ENCODE data around the gene DKK2. TPM values are rescaled to one million over a fixed set of nuclear protein-coding genes. Genes with fewer than 3 reads are reported as not detected.
"Not testable (repeated sequence)": the region's sequence is repeated elsewhere in the genome, so short reads cannot be mapped to it uniquely, and the experiment has no call there.

Gene DKK2
- total and polyA plus RNA-seq, 5 donors: 0.91 to 4.0 (median 2.7) TPM

GRCh38 chr4:106978046-106978774, 57.9 kb downstream of the DKK2 start:
- H3K9me3 ChIP-seq (ENCODE audit: control insufficient read depth, low read length): no peaks in the 10 kb centered on the region
- intact Hi-C loops (cut with DNase I): no loop called here
- ATAC-seq (no peak), DNase-seq (no peak)
- H3K27me3 ChIP-seq (ENCODE audit: control insufficient read depth, insufficient read depth): no peaks in the 10 kb centered on the region
- no peak overlapping the region for H3K4me3 ChIP-seq (ENCODE audit: low read length)
- 71% methylated on average over 14 of the region's 14 CpGs for WGBS
- no peaks in the 10 kb centered on the region for H3K4me1 ChIP-seq (ENCODE audit: control insufficient read depth, insufficient read depth, low read length)
- no peak overlapping the region for H3K27ac ChIP-seq (ENCODE audit: low read length)

GRCh38 chr4:106971636-106972035, 64.5 kb downstream of the DKK2 start:
- no peak overlapping the region for H3K27ac ChIP-seq (ENCODE audit: low read length)
- 89% methylated on average over 1 of the region's 1 CpG for WGBS

DNA sequence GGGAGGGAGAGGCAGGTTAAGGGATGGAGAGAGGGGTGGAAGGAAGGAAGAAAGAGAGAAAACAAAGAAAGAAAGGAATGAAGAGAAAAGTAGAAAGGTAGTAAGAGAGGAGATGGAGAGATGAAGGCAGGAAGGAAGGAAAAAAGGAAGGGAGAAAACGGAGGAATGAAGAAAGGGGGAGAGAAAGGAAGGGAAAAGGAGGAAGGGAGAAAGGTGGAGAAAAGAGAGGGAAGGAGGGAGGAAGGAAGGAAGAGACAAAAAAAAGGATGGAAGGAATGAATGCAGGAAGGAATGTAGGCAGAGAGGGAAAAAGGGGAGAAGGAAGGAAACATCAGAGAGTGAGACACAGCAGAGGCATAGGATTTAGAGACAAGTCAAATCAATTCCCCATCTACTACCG, 68.2 kb downstream of the DKK2 start:
- Histone ChIP-seq H3K4me3 (ENCODE audit: low read length) (no peak overlapping the region), H3K9me3 (ENCODE audit: control insufficient read depth, low read length) (no peaks in the 10 kb centered on the region), H3K27ac (ENCODE audit: low read length) (no peak overlapping the region), H3K27me3 (ENCODE audit: control insufficient read depth, insufficient read depth) (no peaks in the 10 kb centered on the region), H3K4me1 (ENCODE audit: control insufficient read depth, insufficient read depth, low read length) (no peaks in the 10 kb centered on the region)
- intact Hi-C loops (cut with DNase I): no loop called here
- WGBS: 70% methylated on average over 2 of the region's 2 CpGs
- no peak for ATAC-seq
- DNase-seq: no peak

More at GRCh38 chr4:106971636-106972035, 64.5 kb downstream of the DKK2 start:
- intact Hi-C loops (cut with DNase I): no loop called here
- ATAC-seq (no peak), DNase-seq (no peak)
- no peaks in the 10 kb centered on the region for H3K9me3 ChIP-seq (ENCODE audit: control insufficient read depth, low read length)
- no peak overlapping the region for H3K4me3 ChIP-seq (ENCODE audit: low read length)
- H3K27me3 ChIP-seq (ENCODE audit: control insufficient read depth, insufficient read depth): no peaks in the 10 kb centered on the region
- no peaks in the 10 kb centered on the region for H3K4me1 ChIP-seq (ENCODE audit: control insufficient read depth, insufficient read depth, low read length)

DNA sequence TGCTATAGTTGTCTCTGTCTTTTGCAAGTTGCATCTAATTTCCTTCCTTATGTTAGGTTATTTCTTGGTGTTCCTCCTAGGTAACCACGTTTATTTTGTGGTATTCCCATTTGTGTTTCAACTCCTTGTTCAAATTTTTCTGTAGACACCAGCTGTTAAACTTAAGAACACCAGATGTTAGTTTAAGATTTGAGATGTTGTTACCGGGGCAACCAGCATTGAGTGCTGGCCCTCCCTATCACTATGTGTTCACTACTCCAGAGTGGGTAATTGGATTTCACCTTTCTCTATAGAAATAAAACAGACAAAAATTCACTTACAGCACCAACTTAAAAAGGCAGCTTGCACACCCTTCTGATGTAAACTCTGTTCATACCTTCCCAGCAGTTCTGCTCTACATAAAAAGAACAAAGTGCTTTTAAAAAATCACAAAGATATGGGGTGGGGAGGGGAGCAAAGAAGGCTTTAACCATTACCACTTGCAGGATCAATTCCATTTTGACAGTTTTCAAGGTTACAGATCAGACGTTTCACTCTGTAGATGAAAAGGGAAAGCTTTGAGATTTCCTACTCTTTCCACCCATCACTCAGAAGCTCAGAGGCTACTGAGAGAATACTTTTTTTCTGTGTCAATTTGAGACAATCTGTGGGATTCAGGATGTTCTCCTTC, 82.9 kb downstream of the DKK2 start:
- DNase-seq: no peak
- ATAC-seq: no peak
- 43% methylated on average over 3 of the region's 3 CpGs for WGBS
- no peaks in the 10 kb centered on the region for H3K4me1 ChIP-seq (ENCODE audit: control insufficient read depth, insufficient read depth, low read length)
- H3K27ac ChIP-seq (ENCODE audit: low read length): no peak overlapping the region
- no peak overlapping the region for H3K4me3 ChIP-seq (ENCODE audit: low read length)
- intact Hi-C loops (cut with DNase I): no loop called here
- no peaks in the 10 kb centered on the region for H3K9me3 ChIP-seq (ENCODE audit: control insufficient read depth, low read length)
- no peaks in the 10 kb centered on the region for H3K27me3 ChIP-seq (ENCODE audit: control insufficient read depth, insufficient read depth)

DNA sequence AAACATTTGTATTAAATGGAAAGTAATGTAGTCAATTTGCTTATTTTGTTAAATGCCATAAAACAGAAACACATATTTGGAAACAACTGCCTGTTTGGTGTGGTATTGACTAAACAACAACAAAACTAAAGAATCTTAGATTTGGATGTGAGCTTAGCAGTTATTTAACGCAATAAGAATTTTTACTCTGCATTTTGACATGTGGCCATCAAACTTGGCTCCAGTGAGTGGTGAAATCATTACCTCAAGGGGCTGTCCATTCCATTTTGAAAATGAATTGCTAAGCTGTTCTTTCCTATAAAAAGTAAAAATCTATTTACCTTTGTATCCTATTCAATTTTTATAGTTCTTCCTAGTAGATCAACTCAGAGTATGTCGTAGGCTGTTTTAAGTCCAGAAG, 84.2 kb downstream of the DKK2 start:
- no peak for DNase-seq
- Histone ChIP-seq H3K27ac (ENCODE audit: low read length) (no peak overlapping the region), H3K4me1 (ENCODE audit: control insufficient read depth, insufficient read depth, low read length) (no peaks in the 10 kb centered on the region), H3K4me3 (ENCODE audit: low read length) (no peak overlapping the region), H3K9me3 (ENCODE audit: control insufficient read depth, low read length) (no peaks in the 10 kb centered on the region), H3K27me3 (ENCODE audit: control insufficient read depth, insufficient read depth) (no peaks in the 10 kb centered on the region)
- WGBS: 77% methylated on average over 2 of the region's 2 CpGs
- no peak for ATAC-seq
- intact Hi-C loops (cut with DNase I): no loop called here

DNA sequence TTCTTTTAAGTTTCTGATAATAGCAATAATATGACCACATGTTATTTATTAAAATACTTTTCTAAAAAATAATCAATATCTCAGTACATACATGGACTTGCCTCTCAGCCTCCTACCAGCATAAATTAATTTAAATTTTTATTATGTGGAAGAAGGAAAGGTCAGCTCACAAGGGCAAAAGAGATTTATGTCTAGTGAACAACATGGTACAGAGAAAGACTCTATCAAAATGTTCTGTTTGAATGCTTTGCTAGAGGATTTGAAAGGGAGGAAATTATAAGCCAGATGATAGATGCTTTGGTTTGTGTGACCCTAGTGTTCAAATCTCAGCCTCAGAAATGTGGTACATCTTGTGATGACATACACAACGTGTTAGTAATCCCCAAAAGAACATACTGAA, 94.3 kb downstream of the DKK2 start:
- Histone ChIP-seq H3K4me1 (ENCODE audit: control insufficient read depth, insufficient read depth, low read length) (no peaks in the 10 kb centered on the region), H3K27me3 (ENCODE audit: control insufficient read depth, insufficient read depth) (no peaks in the 10 kb centered on the region), H3K27ac (ENCODE audit: low read length) (no peak overlapping the region), H3K4me3 (ENCODE audit: low read length) (no peak overlapping the region), H3K9me3 (ENCODE audit: control insufficient read depth, low read length) (no peaks in the 10 kb centered on the region)
- WGBS: 40% methylated on average over 1 of the region's 1 CpG
- ATAC-seq (no peak), DNase-seq (no peak)
- intact Hi-C loops (cut with DNase I): no loop called here

GRCh38 chr4:106930522-106930921, 105.6 kb downstream of the DKK2 start:
- intact Hi-C loops (cut with DNase I): no loop called here
- Histone ChIP-seq H3K4me3 (ENCODE audit: low read length) (no peak overlapping the region), H3K4me1 (ENCODE audit: control insufficient read depth, insufficient read depth, low read length) (no peaks in the 10 kb centered on the region), H3K9me3 (ENCODE audit: control insufficient read depth, low read length) (no peaks in the 10 kb centered on the region), H3K27ac (ENCODE audit: low read length) (no peak overlapping the region), H3K27me3 (ENCODE audit: control insufficient read depth, insufficient read depth) (no peaks in the 10 kb centered on the region)
- DNase-seq: no peak
- WGBS: 43% methylated on average over 6 of the region's 6 CpGs
- no peak for ATAC-seq

- Histone ChIP-seq H3K9me3 (ENCODE audit: control insufficient read depth, low read length) (no peaks in the 10 kb centered on the region), H3K27ac (ENCODE audit: low read length) (no peak overlapping the region), H3K4me3 (ENCODE audit: low read length) (no peak overlapping the region), H3K4me1 (ENCODE audit: control insufficient read depth, insufficient read depth, low read length) (no peaks in the 10 kb centered on the region), H3K27me3 (ENCODE audit: control insufficient read depth, insufficient read depth) (no peaks in the 10 kb centered on the region)
- WGBS: 76% methylated on average over 2 of the region's 2 CpGs
- ATAC-seq (no peak), DNase-seq (no peak)
- intact Hi-C loops (cut with DNase I): no loop called here
Observed at GRCh38 chr4:106929248-106929647, 106.9 kb downstream of the DKK2 start.

DNA sequence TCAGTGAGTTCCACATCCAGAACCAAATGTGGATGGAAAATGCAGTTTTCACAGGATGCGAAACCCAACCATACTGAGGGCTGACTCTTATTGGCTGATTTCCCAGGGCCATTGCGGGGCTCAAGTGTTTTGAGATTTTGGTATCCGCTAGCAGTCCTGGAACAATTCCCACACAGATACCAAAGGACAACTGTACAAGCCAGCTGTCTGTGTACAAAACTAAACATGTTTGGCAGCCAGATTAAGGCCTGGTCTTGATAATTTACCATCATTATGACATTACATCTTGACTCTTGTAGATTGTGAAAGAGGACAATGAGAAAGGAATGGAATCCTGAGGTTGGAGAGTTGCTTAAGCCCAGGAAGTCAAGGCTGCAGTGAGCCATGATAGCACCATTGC, 121.9 kb downstream of the DKK2 start:
- 31% methylated on average over 3 of the region's 3 CpGs for WGBS
- Histone ChIP-seq H3K27ac (ENCODE audit: low read length) (no peak overlapping the region), H3K27me3 (ENCODE audit: control insufficient read depth, insufficient read depth) (no peaks in the 10 kb centered on the region), H3K9me3 (ENCODE audit: control insufficient read depth, low read length) (no peaks in the 10 kb centered on the region), H3K4me3 (ENCODE audit: low read length) (no peak overlapping the region), H3K4me1 (ENCODE audit: control insufficient read depth, insufficient read depth, low read length) (no peaks in the 10 kb centered on the region)
- intact Hi-C loops (cut with DNase I): no loop called here
- DNase-seq (no peak), ATAC-seq (no peak)

- Histone ChIP-seq H3K4me3 (ENCODE audit: low read length) (no peak overlapping the region), H3K27me3 (ENCODE audit: control insufficient read depth, insufficient read depth) (no peaks in the 10 kb centered on the region), H3K4me1 (ENCODE audit: control insufficient read depth, insufficient read depth, low read length) (no peaks in the 10 kb centered on the region), H3K9me3 (ENCODE audit: control insufficient read depth, low read length) (no peaks in the 10 kb centered on the region), H3K27ac (ENCODE audit: low read length) (no peak overlapping the region)
- 83% methylated on average over 1 of the region's 1 CpG for WGBS
- intact Hi-C loops (cut with DNase I): no loop called here
- ATAC-seq (no peak), DNase-seq (no peak)
Observed at GRCh38 chr4:106909486-106910188, 126.5 kb downstream of the DKK2 start.

- WGBS: 91% methylated on average over 11 of the region's 11 CpGs
- H3K4me3 ChIP-seq (ENCODE audit: low read length); ATAC-seq; H3K4me1 ChIP-seq (ENCODE audit: control insufficient read depth, insufficient read depth, low read length); DNase-seq; intact Hi-C loops (cut with DNase I); H3K27ac ChIP-seq (ENCODE audit: low read length); H3K9me3 ChIP-seq (ENCODE audit: control insufficient read depth, low read length); H3K27me3 ChIP-seq (ENCODE audit: control insufficient read depth, insufficient read depth): not testable (repeated sequence)
Observed at GRCh38 chr4:106908049-106908448, 128.1 kb downstream of the DKK2 start.
